ENCODE measurements around the gene ATXN1. TPM values are rescaled to one million over a fixed set of nuclear protein-coding genes. Genes with fewer than 3 reads are reported as not detected.

ATXN1 gene
- total RNA-seq, 4 donors from 2014 or later: 21.0 to 102 (median 51.1) TPM

DNA sequence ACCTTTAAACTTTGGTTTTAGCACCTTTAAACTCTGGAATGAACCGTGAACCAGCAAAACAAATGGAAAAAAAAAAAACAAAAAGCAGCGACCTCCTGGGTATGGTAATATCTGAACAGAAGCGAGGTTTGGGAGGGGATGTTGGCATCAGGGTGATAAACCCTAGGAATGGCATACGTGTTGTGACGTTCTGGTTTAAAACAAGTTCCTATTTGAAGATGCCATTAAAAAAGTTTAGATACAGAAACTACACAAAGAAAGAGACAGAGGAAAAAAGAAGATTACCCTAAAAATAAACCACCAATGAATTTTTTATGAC, 60.4 kb downstream of the ATXN1 start:
- Histone ChIP-seq H3K9me3 (no peaks in the 10 kb centered on the region), H3K27ac (peak overlapping the region; percentile 84 to 85), H3K4me1 (peaks cover 0 to 16% of the 10 kb centered on the region in 2 donors), H3K36me3 (no peaks in the 10 kb centered on the region), H3K4me3 (peak overlapping the region; percentile 30 to 34), H3K27me3 (no peaks in the 10 kb centered on the region)
- intact Hi-C loops (cut with DNase I; ENCODE audit: low total_unique reads): no loop called here
- TF ChIP-seq, protein P1, sequence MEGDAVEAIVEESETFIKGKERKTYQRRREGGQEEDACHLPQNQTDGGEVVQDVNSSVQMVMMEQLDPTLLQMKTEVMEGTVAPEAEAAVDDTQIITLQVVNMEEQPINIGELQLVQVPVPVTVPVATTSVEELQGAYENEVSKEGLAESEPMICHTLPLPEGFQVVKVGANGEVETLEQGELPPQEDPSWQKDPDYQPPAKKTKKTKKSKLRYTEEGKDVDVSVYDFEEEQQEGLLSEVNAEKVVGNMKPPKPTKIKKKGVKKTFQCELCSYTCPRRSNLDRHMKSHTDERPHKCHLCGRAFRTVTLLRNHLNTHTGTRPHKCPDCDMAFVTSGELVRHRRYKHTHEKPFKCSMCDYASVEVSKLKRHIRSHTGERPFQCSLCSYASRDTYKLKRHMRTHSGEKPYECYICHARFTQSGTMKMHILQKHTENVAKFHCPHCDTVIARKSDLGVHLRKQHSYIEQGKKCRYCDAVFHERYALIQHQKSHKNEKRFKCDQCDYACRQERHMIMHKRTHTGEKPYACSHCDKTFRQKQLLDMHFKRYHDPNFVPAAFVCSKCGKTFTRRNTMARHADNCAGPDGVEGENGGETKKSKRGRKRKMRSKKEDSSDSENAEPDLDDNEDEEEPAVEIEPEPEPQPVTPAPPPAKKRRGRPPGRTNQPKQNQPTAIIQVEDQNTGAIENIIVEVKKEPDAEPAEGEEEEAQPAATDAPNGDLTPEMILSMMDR (IDR thresholded peaks at IDR 0.05): no peak
- no peak for TF ChIP-seq POLR2A (IDR thresholded peaks at IDR 0.05)
- DNase-seq: no peak

- peaks cover 0 to 16% of the 10 kb centered on the region in 2 donors for H3K4me1 ChIP-seq
- intact Hi-C loops (cut with DNase I; ENCODE audit: low total_unique reads): no loop called here
- peak overlapping the region; percentile 84 to 85 for H3K27ac ChIP-seq
Observed at GRCh38 chr6:16700202-16700915, 60.9 kb downstream of the ATXN1 start.

GRCh38 chr6:16698997-16699868, 62.0 kb downstream of the ATXN1 start:
- intact Hi-C loops (cut with DNase I; ENCODE audit: low total_unique reads): no loop called here
- Histone ChIP-seq H3K27ac (peak overlapping the region; percentile 84 to 85), H3K9me3 (no peaks in the 10 kb centered on the region), H3K27me3 (no peaks in the 10 kb centered on the region), H3K4me3 (peak overlapping the region in 1 of 2 donors; percentile 2), H3K36me3 (no peaks in the 10 kb centered on the region), H3K4me1 (peaks cover 0 to 13% of the 10 kb centered on the region in 2 donors)
- no peak for DNase-seq
- no peak for TF ChIP-seq POLR2A (IDR thresholded peaks at IDR 0.05)
- TF ChIP-seq, protein P1 (IDR thresholded peaks at IDR 0.05): no peak

More at GRCh38 chr6:16700202-16700915, 60.9 kb downstream of the ATXN1 start:
- H3K4me3 ChIP-seq: peak overlapping the region; percentile 30 to 34
- H3K9me3 ChIP-seq: no peaks in the 10 kb centered on the region
- TF ChIP-seq POLR2A (IDR thresholded peaks at IDR 0.05): no peak
- no peak for DNase-seq
- H3K36me3 ChIP-seq: no peaks in the 10 kb centered on the region
- H3K27me3 ChIP-seq: no peaks in the 10 kb centered on the region

- intact Hi-C loops (cut with DNase I; ENCODE audit: low total_unique reads): no loop called here
- Histone ChIP-seq H3K4me3 (no peak overlapping the region), H3K27me3 (no peaks in the 10 kb centered on the region), H3K9me3 (no peaks in the 10 kb centered on the region), H3K36me3 (no peaks in the 10 kb centered on the region), H3K4me1 (peaks cover 0 to 13% of the 10 kb centered on the region in 2 donors), H3K27ac (peak overlapping the region; percentile 84 to 85)
- no peak for TF ChIP-seq POLR2A (IDR thresholded peaks at IDR 0.05)
- TF ChIP-seq, protein P1 (IDR thresholded peaks at IDR 0.05): no peak
- no peak for DNase-seq
Observed at GRCh38 chr6:16698162-16698533, 63.1 kb downstream of the ATXN1 start.

DNA sequence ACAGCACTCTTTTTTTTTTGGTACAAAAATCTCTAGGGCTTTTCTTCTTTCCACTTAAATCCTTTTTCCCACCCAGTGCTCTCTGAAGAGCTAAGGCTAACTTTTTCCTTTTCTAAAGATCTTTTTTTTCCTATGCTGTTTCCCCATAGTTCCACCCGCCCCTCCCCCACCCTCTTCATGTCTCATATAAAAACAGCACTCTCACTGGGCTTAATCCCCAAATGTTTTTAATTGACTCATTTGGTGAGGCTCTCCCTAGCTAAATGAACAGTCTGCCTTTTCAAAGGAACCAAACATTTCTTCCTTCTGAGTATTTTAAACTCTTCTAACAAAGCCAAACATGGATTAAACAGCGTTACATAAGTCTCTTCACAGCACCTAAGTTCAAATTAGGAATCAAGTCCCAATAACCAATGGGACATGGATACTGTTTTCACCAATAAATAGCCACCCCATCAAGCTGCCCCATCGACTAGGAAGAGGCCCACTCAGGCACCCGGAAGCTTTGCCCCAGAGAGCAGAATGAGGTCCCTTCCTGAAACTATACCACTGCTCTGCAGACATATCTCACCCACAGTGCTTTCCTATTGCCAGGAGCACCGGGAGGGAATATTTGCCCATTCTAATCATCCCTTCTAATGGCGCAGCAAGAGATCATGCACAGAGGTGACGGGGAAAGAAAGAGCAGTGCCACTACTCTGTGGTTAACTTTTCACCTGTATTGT, 63.7 kb downstream of the ATXN1 start:
- Histone ChIP-seq H3K4me1 (peaks cover 0 to 13% of the 10 kb centered on the region in 2 donors), H3K27ac (peak overlapping the region; percentile 84 to 85), H3K9me3 (no peaks in the 10 kb centered on the region), H3K36me3 (no peaks in the 10 kb centered on the region), H3K4me3 (no peak overlapping the region), H3K27me3 (no peaks in the 10 kb centered on the region)
- intact Hi-C loops (cut with DNase I; ENCODE audit: low total_unique reads): no loop called here
- DNase-seq: no peak
- no peak for TF ChIP-seq POLR2A (IDR thresholded peaks at IDR 0.05)
- TF ChIP-seq, protein P1 (IDR thresholded peaks at IDR 0.05): no peak
